AG10803 (cell line): Measurements from ENCODE around the gene PTPN9.
"Not testable (repeated sequence)": the region's sequence is repeated elsewhere in the genome, so short reads cannot be mapped to it uniquely, and the experiment has no call there.

Experiments used
- DNase-seq: peaks from one replicate; pipeline ENCODE4 v3.0.0; 2010; ENCODE audit warnings: low read depth
- H3K4me3 ChIP-seq: 2 replicates; pipeline ENCODE4 v1.5.1; 2011; ENCODE audit warnings: mild to moderate bottlenecking, low read length, control low read depth
- TF ChIP-seq, protein P1 (sequence below): conservative IDR thresholded peaks from 2 replicates; pipeline ENCODE4 v1.5.1; 2011; ENCODE audit warnings: mild to moderate bottlenecking, low read length, control low read depth, inconsistent platforms

Gene PTPN9

GRCh38 chr15:75533945-75534344, 45.2 kb downstream of the PTPN9 start:
- TF ChIP-seq, protein P1, sequence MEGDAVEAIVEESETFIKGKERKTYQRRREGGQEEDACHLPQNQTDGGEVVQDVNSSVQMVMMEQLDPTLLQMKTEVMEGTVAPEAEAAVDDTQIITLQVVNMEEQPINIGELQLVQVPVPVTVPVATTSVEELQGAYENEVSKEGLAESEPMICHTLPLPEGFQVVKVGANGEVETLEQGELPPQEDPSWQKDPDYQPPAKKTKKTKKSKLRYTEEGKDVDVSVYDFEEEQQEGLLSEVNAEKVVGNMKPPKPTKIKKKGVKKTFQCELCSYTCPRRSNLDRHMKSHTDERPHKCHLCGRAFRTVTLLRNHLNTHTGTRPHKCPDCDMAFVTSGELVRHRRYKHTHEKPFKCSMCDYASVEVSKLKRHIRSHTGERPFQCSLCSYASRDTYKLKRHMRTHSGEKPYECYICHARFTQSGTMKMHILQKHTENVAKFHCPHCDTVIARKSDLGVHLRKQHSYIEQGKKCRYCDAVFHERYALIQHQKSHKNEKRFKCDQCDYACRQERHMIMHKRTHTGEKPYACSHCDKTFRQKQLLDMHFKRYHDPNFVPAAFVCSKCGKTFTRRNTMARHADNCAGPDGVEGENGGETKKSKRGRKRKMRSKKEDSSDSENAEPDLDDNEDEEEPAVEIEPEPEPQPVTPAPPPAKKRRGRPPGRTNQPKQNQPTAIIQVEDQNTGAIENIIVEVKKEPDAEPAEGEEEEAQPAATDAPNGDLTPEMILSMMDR = no peak
- no peak overlapping the region for H3K4me3 ChIP-seq
- no peak for DNase-seq

GRCh38 chr15:75532413-75533250, 46.5 kb downstream of the PTPN9 start:
- peak; percentile 51 for DNase-seq
- H3K4me3 ChIP-seq = no peak overlapping the region
- TF ChIP-seq, protein P1 = peak; percentile 32

- DNase-seq = peak; percentile 61
- no peak overlapping the region for H3K4me3 ChIP-seq
- TF ChIP-seq, protein P1 = no peak
Measured at GRCh38 chr15:75531041-75531450, 48.1 kb downstream of the PTPN9 start.

DNA sequence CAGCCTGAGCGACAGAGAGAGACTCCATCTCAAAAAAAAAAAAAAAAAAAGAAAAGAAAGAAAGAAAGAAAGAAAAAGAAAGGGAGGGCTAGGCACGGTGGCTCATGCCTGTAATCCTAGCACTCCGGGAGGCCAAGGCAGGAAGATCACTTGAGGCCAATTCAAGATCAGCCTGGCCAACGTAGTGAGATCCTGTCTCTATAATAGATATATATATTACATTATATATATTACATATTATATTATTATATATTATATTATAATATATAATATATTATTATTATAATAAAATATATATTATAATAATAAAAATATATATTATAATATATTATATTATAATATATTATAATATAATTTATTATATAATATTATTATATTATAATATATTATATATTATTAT, 48.9 kb downstream of the PTPN9 start:
- TF ChIP-seq, protein P1 = no peak
- DNase-seq = no peak
- H3K4me3 ChIP-seq = no peak overlapping the region

DNA sequence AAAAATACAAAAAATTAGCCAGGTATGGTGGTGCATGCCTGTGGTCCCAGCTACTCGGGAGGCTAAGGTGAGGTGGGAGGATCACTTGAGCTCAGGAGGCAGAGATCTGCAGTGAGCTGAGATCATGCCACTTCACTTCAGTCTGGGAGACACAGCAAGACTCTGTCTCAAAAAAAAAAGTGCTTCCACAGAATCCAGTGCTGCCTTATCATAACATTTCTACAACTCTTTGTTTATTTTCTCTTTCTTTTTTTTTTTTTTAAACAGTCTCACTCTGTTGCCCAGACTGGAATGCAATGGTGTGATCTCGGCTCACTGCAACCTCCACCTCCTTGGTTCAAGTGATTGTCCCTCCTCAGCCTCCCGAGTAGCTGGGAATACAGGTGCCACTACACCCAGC, 53.4 kb downstream of the PTPN9 start:
- not testable (repeated sequence) for DNase-seq, H3K4me3 ChIP-seq

- no peak overlapping the region for H3K4me3 ChIP-seq
- TF ChIP-seq, protein P1 = no peak
- DNase-seq = peak; percentile 52
Measured at GRCh38 chr15:75523011-75523410, 56.1 kb downstream of the PTPN9 start.

- TF ChIP-seq, protein P1 = no peak
- H3K4me3 ChIP-seq = no peak overlapping the region
- DNase-seq = no peak
Measured at GRCh38 chr15:75517233-75517632, 61.9 kb downstream of the PTPN9 start.
